OCI-LY1 (cell line): ENCODE data around the gene DHX32.

Experiments used
- H2AFZ ChIP-seq: fragments of 200-600 bp; sonication (generic), shearing (Covaris generic); 2 replicates; pipeline ENCODE4 v1.6.0; 2014; ENCODE audit warnings: antibody characterized with exemption, mild to moderate bottlenecking, low read length
- H3F3A ChIP-seq: fragments of 200-600 bp; sonication (generic), shearing (Covaris generic); 2 replicates; pipeline ENCODE4 v1.6.0; 2014; ENCODE audit warnings: mild to moderate bottlenecking, antibody characterized with exemption, low read length, moderate library complexity; ENCODE audit not compliant: insufficient read depth
- H3K27ac ChIP-seq: fragments of 200-600 bp; sonication (generic); 2 replicates; pipeline ENCODE4 v1.5.1; 2014; ENCODE audit warnings: low read length, mixed run types, mild to moderate bottlenecking, low read depth; ENCODE audit not compliant: poor library complexity, severe bottlenecking
- H3K27me3 ChIP-seq: fragments of 200-600 bp; sonication (generic); 2 replicates; pipeline ENCODE4 v1.6.0; 2014; ENCODE audit warnings: antibody characterized with exemption, mild to moderate bottlenecking, low read length, moderate library complexity; ENCODE audit not compliant: insufficient read depth
- H3K36me3 ChIP-seq: fragments of 200-600 bp; sonication (generic); 2 replicates; pipeline ENCODE4 v1.6.1; 2014; ENCODE audit warnings: mild to moderate bottlenecking, antibody characterized with exemption, low read length, moderate library complexity, mixed read lengths; ENCODE audit not compliant: insufficient read depth
- H3K4me1 ChIP-seq: fragments of 200-600 bp; sonication (generic); 2 replicates; pipeline ENCODE4 v1.5.1; 2014; ENCODE audit warnings: mild to moderate bottlenecking, low read length, moderate library complexity; ENCODE audit not compliant: insufficient read depth, severe bottlenecking
- H3K4me2 ChIP-seq: fragments of 200-600 bp; sonication (generic), shearing (Covaris generic); 2 replicates; pipeline ENCODE4 v1.6.1; 2014; ENCODE audit warnings: low read length
- H3K4me3 ChIP-seq: fragments of 200-600 bp; sonication (generic); 2 replicates; pipeline ENCODE4 v1.5.1; 2014; ENCODE audit warnings: low read length, low read depth, mild to moderate bottlenecking, mixed read lengths; ENCODE audit not compliant: poor library complexity, severe bottlenecking
- H3K79me2 ChIP-seq: fragments of 200-600 bp; shearing (Covaris generic); 2 replicates; pipeline ENCODE4 v1.6.1; 2016; ENCODE audit warnings: mixed run types, low read length, mixed read lengths; ENCODE audit not compliant: insufficient read depth
- H3K9ac ChIP-seq: fragments of 200-600 bp; sonication (generic), shearing (Covaris generic); 2 replicates; pipeline ENCODE4 v1.6.1; 2014; ENCODE audit warnings: mild to moderate bottlenecking, low read length, mixed read lengths
- H3K9me2 ChIP-seq: fragments of 200-600 bp; sonication (generic), shearing (Covaris generic); 2 replicates; pipeline ENCODE4 v1.6.1; 2014; ENCODE audit warnings: low read depth, mild to moderate bottlenecking, low read length, mixed read lengths
- H3K9me3 ChIP-seq: fragments of 200-600 bp; shearing (Covaris generic); 2 replicates; pipeline ENCODE4 v1.6.1; 2014; ENCODE audit warnings: low read length, mixed read lengths
- H4K20me1 ChIP-seq: fragments of 200-600 bp; sonication (generic), shearing (Covaris generic); 2 replicates; pipeline ENCODE4 v1.6.0; 2016; ENCODE audit warnings: mild to moderate bottlenecking, low read length; ENCODE audit not compliant: insufficient read depth
- CTCF ChIP-seq: fragments of 200-600 bp; sonication (generic), shearing (Covaris generic); IDR thresholded peaks from 2 replicates; pipeline ENCODE4 v1.5.1; 2017; ENCODE audit warnings: mild to moderate bottlenecking, antibody characterized with exemption, low read length, moderate library complexity, mixed read lengths
- EZH2 ChIP-seq: fragments of 200-600 bp; sonication (generic), shearing (Covaris generic); IDR thresholded peaks from 2 replicates; pipeline ENCODE4 v1.8.0; 2017; ENCODE audit warnings: borderline replicate concordance, mixed run types, mild to moderate bottlenecking, antibody characterized with exemption, low read length, moderate library complexity, mixed read lengths

Gene DHX32

GRCh38 chr10:125824736-125825135, 56.4 kb downstream of the DHX32 start:
- Histone ChIP-seq H3K9me3 (no peaks in the 10 kb centered on the region), H3K79me2 (peaks cover 31% of the 10 kb centered on the region), H3K4me2 (peak overlapping the region; percentile 69), H3K9ac (peak overlapping the region; percentile 90; the same call in 1 of the 2 replicates), H3F3A (no peaks in the 10 kb centered on the region), H4K20me1 (no peaks in the 10 kb centered on the region), H3K36me3 (peaks cover 50% of the 10 kb centered on the region), H3K27ac (no peak overlapping the region), H3K4me1 (peaks cover 37% of the 10 kb centered on the region), H3K27me3 (no peaks in the 10 kb centered on the region), H3K4me3 (peak overlapping the region; percentile 86), H2AFZ (no peak overlapping the region), H3K9me2 (no peaks in the 10 kb centered on the region)
- TF ChIP-seq EZH2 (no peak), CTCF (no peak)

- no peaks in the 10 kb centered on the region for H3K9me3 ChIP-seq
- no peaks in the 10 kb centered on the region for H3K27me3 ChIP-seq
- H3K79me2 ChIP-seq: peaks cover 31% of the 10 kb centered on the region
- H3K9ac ChIP-seq: peak overlapping the region; percentile 90
- H3K4me1 ChIP-seq: peaks cover 37% of the 10 kb centered on the region
- no peak overlapping the region for H3K27ac ChIP-seq
- H3K4me3 ChIP-seq: peak overlapping the region; percentile 86
- H4K20me1 ChIP-seq: no peaks in the 10 kb centered on the region
- H3K9me2 ChIP-seq: no peaks in the 10 kb centered on the region
- peak overlapping the region; percentile 69 for H3K4me2 ChIP-seq
- no peaks in the 10 kb centered on the region for H3F3A ChIP-seq
- no peak for TF ChIP-seq CTCF
- TF ChIP-seq EZH2: no peak
- peaks cover 41% of the 10 kb centered on the region for H3K36me3 ChIP-seq
- no peak overlapping the region for H2AFZ ChIP-seq
Measured at GRCh38 chr10:125823663-125824251, 57.3 kb downstream of the DHX32 start.

GRCh38 chr10:125822878-125823662, 58.0 kb downstream of the DHX32 start, which contains the start of the genes BCCIP and UROS:
Gene BCCIP, plus strand, starts transcription at chr10:125823546. Its CDS starts 12 bp downstream, at chr10:125823558.
Gene UROS, minus strand, starts transcription at chr10:125823258. Its CDS starts 6,759 bp downstream, at chr10:125816499.
- Histone ChIP-seq H3K9me2 (no peaks in the 10 kb centered on the region), H4K20me1 (no peaks in the 10 kb centered on the region), H3K27ac (peak within 1 kb of the TSS; percentile 72), H3K79me2 (peaks cover 31% of the 10 kb centered on the region), H3K27me3 (no peaks in the 10 kb centered on the region), H3K4me2 (peak within 1 kb of the TSS; percentile 69), H3K36me3 (peaks cover 34% of the 10 kb centered on the region), H3K9me3 (no peaks in the 10 kb centered on the region), H2AFZ (no peak within 1 kb of the TSS), H3K9ac (peak within 1 kb of the TSS; percentile 90), H3K4me1 (peaks cover 37% of the 10 kb centered on the region), H3K4me3 (peak within 1 kb of the TSS; percentile 86), H3F3A (no peaks in the 10 kb centered on the region)
- no peak for TF ChIP-seq CTCF
- no peak for TF ChIP-seq EZH2
